GM18951 (cell line): ENCODE results near the gene TRAF3IP3.

Experiments used
- POLR2A ChIP-seq: IDR thresholded peaks from 4 replicates; pipeline ENCODE4 v1.6.1; 2011; ENCODE audit warnings: mild to moderate bottlenecking; ENCODE audit not compliant: insufficient read length, insufficient read depth; ENCODE audit errors: extremely low read depth
- in situ Hi-C: fragments of 300-500 bp; cut with MboI; formaldehyde crosslinking; loops from one replicate; pipeline ENCODE4 v1.12.0; 2022; ENCODE audit warnings: low sequenced_read_pairs, mixed read lengths, inconsistent platforms; ENCODE audit not compliant: unreplicated experiment

TRAF3IP3 gene

DNA sequence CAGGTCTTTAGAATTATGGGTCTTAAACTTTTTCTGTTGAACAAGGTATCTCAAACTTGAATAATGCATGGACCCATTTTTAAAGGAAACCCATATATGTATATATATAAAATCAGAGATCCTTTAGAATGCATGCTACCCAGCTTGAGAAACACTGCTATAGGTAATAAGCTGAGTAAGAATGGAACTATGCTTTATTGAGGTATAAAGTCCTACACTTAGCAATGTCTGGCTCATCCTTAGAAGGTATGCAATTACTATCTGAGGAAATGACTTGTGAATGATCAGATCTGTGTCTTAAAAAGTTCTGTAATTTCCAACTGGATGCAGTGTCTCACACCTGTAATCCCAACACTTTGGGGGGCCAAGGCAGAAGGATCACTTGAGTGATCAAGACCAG is 11.2 kb downstream of the TRAF3IP3 start:
- TF ChIP-seq POLR2A: no peak
- in situ Hi-C loops: no loop called here

DNA sequence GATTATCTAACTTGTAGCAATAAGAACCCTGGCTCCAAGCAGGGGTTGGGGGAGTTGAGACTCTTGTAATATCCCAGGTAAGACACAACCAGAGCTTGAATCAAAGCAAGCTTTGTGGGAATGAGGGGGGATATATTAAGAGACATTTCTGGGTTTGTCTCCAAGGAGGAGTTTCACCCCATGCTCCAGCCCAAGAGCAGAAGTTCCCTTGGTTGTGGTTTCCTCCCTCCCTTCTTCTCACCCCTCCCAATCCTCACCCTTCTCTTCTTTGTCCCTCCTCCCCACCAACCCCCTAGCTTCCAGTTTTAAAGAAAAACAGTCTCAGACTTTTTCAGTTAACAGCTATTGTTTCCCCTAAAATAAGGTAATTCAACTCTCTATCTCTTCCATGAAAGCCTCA is 11.9 kb downstream of the TRAF3IP3 start:
- no peak for TF ChIP-seq POLR2A
- in situ Hi-C loops: no loop called here

DNA sequence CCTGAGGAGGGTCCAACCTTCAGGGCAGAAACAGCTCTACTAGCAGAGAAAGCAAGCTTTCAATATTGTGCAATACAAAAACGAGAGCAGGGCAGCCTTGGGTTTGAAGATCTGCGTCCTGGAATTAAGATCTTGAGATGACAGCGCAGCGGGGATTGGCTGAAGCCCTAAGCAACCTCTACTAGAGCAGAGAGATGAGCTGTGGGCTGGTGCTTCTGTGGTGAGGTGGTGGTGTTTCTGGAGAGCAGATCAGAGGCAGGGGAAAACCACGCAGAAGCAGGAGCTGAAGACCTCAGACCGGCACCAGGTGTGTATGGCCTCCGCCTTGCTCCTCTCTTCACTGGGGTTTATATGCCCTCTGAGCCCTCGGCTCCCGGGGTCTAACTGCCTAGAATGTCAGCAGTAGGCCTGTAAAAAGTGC is 12.5 kb downstream of the TRAF3IP3 start:
- TF ChIP-seq POLR2A: peak; percentile 77
- in situ Hi-C loops: no loop called here

DNA sequence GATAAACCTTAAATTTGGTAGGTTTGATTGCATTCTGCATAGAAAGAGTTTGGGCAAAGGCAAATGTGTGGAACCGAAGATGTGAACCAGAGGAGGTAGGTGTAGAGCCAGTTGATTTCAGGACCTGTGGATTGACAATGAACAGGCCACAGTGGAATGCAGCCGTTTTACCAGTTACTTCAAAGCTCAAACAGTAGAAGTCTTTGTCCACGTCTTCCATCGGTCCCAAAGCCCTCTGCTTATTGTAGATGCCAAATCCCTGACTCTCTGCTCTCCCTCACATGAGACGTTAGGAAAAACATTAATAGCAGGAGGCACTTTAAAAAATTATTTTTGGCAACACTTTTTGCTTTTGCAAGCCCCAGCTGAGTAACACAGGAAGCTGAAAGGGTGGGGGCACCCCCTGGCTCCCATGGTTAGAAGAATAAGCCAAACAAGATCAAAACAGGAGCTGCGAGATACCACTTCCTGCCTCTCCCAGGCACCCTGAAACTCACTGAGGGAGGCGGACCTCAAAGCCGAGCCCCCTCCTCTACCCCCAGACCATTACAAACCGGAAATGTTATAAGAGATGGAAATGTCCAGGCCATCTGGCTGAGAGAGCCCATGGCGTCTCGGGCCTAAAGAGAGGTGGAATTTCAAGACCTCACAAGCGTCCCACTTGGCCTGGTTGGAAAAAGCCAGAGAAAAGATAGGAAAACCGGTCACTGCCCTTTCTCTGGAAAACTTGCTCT is 13.5 kb downstream of the TRAF3IP3 start:
- in situ Hi-C loops: no loop called here
- TF ChIP-seq POLR2A: peak; percentile 30

DNA sequence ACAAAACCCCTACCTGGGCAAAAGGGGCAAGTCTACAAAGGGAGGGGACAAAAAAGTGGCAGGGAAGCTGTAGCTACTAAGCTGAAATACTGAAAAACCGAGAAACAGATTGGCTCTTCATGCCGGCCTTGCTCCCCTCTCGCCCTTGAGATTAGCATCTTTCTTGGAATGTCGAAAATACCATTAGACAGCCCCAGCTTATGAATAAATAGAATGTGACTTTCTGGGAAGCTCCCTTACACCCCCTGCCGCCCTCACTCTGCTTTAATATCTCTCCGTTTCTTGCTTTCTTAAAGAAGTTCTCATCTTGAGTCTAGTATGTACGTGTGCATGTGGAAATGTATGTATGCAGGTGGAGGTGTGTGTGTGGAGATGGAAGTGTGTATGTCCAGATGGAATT is 14.1 kb downstream of the TRAF3IP3 start:
- in situ Hi-C loops: no loop called here
- no peak for TF ChIP-seq POLR2A

DNA sequence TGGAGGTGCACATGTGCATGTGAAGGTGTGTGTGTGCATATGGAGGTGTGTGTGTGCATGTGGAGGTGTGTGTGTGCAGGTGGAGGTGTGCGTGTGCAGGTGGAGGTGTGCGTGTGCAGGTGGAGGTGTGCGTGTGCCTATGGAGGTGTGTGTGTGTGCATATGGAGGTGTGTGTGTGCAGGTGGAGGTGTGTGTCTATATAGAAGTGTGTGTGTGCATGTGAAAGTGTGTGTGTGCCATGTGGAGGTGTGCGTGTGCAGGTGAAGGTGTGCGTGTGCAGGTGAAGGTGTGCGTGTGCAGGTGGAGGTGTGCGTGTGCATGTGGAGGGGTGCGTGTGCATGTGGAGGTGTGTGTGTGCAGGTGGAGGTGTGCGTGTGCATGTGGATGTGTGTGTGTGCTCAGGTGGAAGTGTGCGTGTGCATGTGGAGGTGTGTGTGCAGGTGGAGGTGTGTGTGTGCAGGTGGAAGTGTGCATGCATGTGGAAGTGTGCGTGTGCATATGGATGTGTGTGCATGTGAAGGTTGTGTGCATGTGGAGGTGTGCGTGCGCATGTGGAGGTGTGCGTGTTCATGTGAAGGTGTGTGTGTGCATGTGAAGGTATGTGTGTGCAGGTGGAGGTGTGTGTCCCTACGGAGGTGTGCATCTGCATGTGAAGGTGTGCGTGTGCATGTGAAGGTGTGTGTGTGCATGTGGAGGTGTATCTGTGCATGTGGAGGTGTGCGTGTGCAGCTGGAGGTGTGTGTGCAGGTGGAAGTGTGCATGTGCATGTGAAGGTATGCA is 15.0 kb downstream of the TRAF3IP3 start:
- in situ Hi-C loops: no loop called here
- no peak for TF ChIP-seq POLR2A

DNA sequence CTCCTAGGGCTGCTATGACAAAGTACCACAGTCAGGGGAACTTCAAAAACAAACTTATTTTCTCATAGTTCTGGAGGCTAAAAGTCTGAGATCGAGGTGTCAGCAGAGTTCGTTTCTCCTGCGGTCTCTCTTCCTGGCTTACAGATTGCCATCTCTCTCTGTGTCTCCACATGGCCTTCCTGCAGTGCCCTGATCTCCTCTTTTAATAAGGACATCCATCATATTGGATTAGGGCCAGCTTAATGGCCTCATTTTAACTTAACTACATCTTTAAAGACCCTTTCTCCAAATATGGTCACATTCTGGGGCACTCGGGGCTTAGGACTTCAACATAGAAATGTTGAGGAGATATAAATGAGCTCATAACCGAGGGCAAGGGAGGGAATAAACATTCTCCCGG is 16.3 kb downstream of the TRAF3IP3 start:
- in situ Hi-C loops: no loop called here
- TF ChIP-seq POLR2A: no peak

DNA sequence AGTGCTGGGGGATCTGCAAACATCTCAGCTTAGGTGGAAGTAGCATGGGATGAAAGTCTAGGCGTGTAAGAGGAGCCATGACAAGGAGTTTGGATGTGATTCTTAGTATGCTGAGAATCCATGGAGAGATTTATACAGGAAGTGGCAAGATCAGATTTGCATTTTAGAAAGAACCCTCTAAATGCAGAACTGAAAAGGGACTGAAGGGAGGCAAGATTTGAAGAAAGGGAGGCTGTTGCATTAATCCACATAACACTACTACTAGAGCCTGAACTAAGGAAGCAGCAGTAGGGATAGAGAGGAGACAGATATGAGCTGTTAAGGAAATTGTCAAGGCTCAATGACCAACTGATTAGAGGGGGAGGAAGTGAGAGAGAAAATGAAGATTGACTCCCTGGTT is 18.7 kb downstream of the TRAF3IP3 start:
- in situ Hi-C loops: no loop called here
- TF ChIP-seq POLR2A: no peak

DNA sequence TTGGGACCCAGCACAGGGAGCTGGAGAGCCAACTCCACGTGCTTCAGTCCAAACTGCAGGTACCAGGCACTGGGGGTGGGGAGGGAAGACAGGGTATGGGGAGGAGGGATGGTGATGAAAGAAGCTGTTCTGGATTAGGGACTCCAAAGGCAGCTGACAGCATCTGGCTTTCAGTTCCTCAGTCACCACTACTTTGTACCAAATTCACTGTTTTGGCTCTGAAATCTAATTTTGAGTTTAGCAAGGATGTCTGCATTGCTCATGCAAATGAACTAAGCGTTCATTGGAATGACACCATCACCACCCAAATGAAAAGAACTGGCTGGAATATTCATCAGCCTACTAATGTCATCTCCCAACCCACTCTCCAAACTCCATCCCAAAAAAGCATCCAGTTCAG is 19.8 kb downstream of the TRAF3IP3 start:
- no peak for TF ChIP-seq POLR2A
- in situ Hi-C loops: no loop called here

DNA sequence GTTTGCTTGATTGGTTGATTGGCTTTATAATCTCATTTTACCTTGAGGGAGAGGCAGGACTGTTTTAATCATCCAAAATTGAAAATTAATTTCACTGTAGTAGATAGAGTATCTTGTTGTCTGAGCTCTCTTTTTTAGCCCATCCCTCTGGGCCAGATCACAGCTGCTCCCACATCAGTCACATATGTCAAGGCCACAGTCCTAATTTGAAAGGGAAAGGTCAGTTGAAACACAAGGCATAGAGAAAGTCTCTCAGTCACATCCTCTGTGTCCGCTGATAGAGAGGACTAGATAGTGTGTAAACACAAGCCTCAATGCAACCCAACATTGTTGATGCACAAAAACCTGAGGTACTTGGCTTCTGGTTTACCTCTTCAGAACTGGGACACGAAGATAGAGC is 21.7 kb downstream of the TRAF3IP3 start:
- TF ChIP-seq POLR2A: no peak
- in situ Hi-C loops: no loop called here

DNA sequence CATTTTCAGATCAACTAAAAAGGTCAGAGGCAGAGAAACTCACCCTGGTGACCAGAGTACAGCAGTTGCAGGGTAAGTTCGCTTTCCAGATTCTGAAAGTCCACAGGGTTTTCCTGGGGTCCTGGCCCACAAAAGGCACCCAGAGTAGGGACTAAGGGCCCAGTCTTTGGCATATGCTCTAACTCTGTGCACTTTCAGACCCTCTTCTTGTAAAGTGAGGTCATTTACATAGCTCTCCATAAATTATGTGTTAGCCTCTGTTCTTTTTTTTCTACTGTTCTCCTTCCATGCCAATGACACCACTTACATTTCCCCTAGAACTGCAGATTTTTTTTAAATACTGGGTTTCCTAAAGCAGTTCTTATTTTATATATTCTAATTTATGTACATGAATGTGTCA is 22.2 kb downstream of the TRAF3IP3 start:
- in situ Hi-C loops: no loop called here
- no peak for TF ChIP-seq POLR2A

DNA sequence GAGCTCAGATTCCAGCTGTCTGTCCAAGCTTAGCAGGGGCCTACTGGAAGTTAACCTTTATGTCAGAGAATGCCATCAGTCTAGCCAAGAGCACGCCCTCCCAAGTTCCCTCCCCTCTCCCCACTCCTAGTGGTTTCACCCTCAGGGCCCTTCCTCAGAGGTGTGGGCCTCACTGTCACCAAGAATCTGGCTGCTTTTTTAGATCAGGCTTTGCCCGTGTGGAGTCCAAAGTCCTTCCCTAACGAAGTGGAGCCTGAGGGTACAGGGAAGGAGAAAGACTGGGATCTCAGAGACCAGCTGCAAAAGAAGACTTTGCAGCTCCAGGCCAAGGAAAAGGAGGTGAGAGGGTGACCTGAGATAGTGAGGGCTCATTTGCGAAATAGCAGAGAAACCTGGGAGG is 24.4 kb downstream of the TRAF3IP3 start:
- peak; percentile 9 for TF ChIP-seq POLR2A
- in situ Hi-C loops: no loop called here

DNA sequence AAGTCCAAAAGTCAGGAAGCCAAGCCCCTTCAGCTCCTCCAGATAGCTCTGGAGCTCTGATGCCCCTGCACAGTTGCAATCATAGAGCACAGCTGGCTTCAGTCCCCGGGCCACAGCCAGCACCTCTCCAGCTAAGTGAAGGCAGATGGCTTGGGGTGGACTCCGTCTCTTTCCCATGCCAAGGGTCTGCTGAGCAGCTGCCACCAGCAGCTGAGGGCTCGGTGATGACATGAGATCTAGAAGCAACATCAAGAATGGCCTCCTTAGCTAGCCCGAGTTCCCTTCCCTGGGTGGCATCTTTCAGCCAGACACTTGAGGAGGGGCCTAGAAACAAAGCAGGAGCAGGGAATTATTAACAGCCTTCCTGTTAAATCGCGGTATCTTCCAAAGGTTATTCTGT is 27.5 kb downstream of the TRAF3IP3 start:
- in situ Hi-C loops: no loop called here
- peak; percentile 15 for TF ChIP-seq POLR2A
